ENCODE results near the gene IQGAP1. TPM values are rescaled to one million over a fixed set of nuclear protein-coding genes. Genes with fewer than 3 reads are reported as not detected.
A peak's percentile ranks its signal among the peaks of the same experiment; 100 is the strongest.

The IQGAP1 gene
- total RNA-seq, 4 donors from 2014 or later = 181 to 285 (median 193) TPM

GRCh38 chr15:90489514-90489913, 101.5 kb downstream of the IQGAP1 start:
- H3K36me3 ChIP-seq = peaks cover 42 to 100% (median 55%) of the 10 kb centered on the region in 3 donors
- H3K4me3 ChIP-seq = no peak overlapping the region
- H3K4me1 ChIP-seq = peaks cover 0 to 9% (median 4%) of the 10 kb centered on the region in 3 donors
- no peak for DNase-seq
- no peaks in the 10 kb centered on the region for H3K27me3 ChIP-seq
- 50 to 86% methylated on average over 1 of the region's 1 CpG for WGBS, 2 donors
- no peak overlapping the region for H3K27ac ChIP-seq
- TF ChIP-seq CTCF (IDR thresholded peaks at IDR 0.05) (no peak), POLR2A (IDR thresholded peaks at IDR 0.05) (no peak)
- H3K9me3 ChIP-seq = no peaks in the 10 kb centered on the region
- intact Hi-C loops (cut with DNase I) = loop anchor here (10.0 kb wide), 1 partner anchor 165 kb away; no protein-coding TSS in a partner anchor

GRCh38 chr15:90489944-90490343, 101.9 kb downstream of the IQGAP1 start:
- no peaks in the 10 kb centered on the region for H3K9me3 ChIP-seq
- no peaks in the 10 kb centered on the region for H3K27me3 ChIP-seq
- H3K4me1 ChIP-seq = peaks cover 0 to 9% (median 4%) of the 10 kb centered on the region in 3 donors
- intact Hi-C loops (cut with DNase I) = loop anchor here (10.0 kb wide), 1 partner anchor 165 kb away; no protein-coding TSS in a partner anchor
- WGBS, 2 donors = 53 to 78% methylated on average over 2 of the region's 2 CpGs
- no peak overlapping the region for H3K27ac ChIP-seq
- DNase-seq = no peak
- no peak overlapping the region for H3K4me3 ChIP-seq
- no peak for TF ChIP-seq POLR2A (IDR thresholded peaks at IDR 0.05)
- H3K36me3 ChIP-seq = peaks cover 39 to 100% (median 56%) of the 10 kb centered on the region in 3 donors

GRCh38 chr15:90493647-90494046, 105.6 kb downstream of the IQGAP1 start:
- H3K4me3 ChIP-seq = no peak overlapping the region
- intact Hi-C loops (cut with DNase I) = no loop called here
- H3K27ac ChIP-seq = no peak overlapping the region
- TF ChIP-seq CTCF (IDR thresholded peaks at IDR 0.05) (no peak), POLR2A (IDR thresholded peaks at IDR 0.05) (no peak)
- peaks cover 0 to 25% (median 4%) of the 10 kb centered on the region in 3 donors for H3K4me1 ChIP-seq
- no peaks in the 10 kb centered on the region for H3K9me3 ChIP-seq
- H3K27me3 ChIP-seq = no peaks in the 10 kb centered on the region
- peaks cover 28 to 100% (median 65%) of the 10 kb centered on the region in 3 donors for H3K36me3 ChIP-seq
- DNase-seq = no peak

- intact Hi-C loops (cut with DNase I) = no loop called here
- 65 to 71% methylated on average over 3 of the region's 3 CpGs for WGBS, 2 donors
Observed at GRCh38 chr15:90495067-90495466, 107.0 kb downstream of the IQGAP1 start.

GRCh38 chr15:90496791-90497190, 108.7 kb downstream of the IQGAP1 start:
- Histone ChIP-seq H3K4me3 (no peak overlapping the region), H3K27ac (peak overlapping the region in 1 of 4 donors; percentile 9), H3K9me3 (no peaks in the 10 kb centered on the region), H3K36me3 (peaks cover 17 to 100% (median 53%) of the 10 kb centered on the region in 3 donors), H3K4me1 (peaks cover 0 to 16% (median 0%) of the 10 kb centered on the region in 3 donors), H3K27me3 (no peaks in the 10 kb centered on the region)
- DNase-seq = no peak
- WGBS, 2 donors = 56 to 63% methylated on average over 3 of the region's 3 CpGs
- intact Hi-C loops (cut with DNase I) = no loop called here
- TF ChIP-seq CTCF (IDR thresholded peaks at IDR 0.05) (no peak), POLR2A (IDR thresholded peaks at IDR 0.05) (no peak)

More at GRCh38 chr15:90495067-90495466, 107.0 kb downstream of the IQGAP1 start:
- Histone ChIP-seq H3K4me3 (no peak overlapping the region), H3K4me1 (peaks cover 0 to 16% (median 0%) of the 10 kb centered on the region in 3 donors), H3K27me3 (no peaks in the 10 kb centered on the region), H3K9me3 (no peaks in the 10 kb centered on the region), H3K27ac (no peak overlapping the region), H3K36me3 (peaks cover 25 to 100% (median 62%) of the 10 kb centered on the region in 3 donors)
- DNase-seq = no peak
- TF ChIP-seq CTCF (IDR thresholded peaks at IDR 0.05) (no peak), POLR2A (IDR thresholded peaks at IDR 0.05) (no peak)

GRCh38 chr15:90497376-90497775, 109.3 kb downstream of the IQGAP1 start:
- TF ChIP-seq POLR2A (IDR thresholded peaks at IDR 0.05) (no peak), CTCF (IDR thresholded peaks at IDR 0.05) (no peak)
- H3K27ac ChIP-seq = no peak overlapping the region
- intact Hi-C loops (cut with DNase I) = no loop called here

More at GRCh38 chr15:90497376-90497775, 109.3 kb downstream of the IQGAP1 start:
- Histone ChIP-seq H3K27me3 (no peaks in the 10 kb centered on the region), H3K4me1 (peaks cover 0 to 16% (median 0%) of the 10 kb centered on the region in 3 donors), H3K36me3 (peaks cover 17 to 100% (median 53%) of the 10 kb centered on the region in 3 donors), H3K9me3 (no peaks in the 10 kb centered on the region), H3K4me3 (no peak overlapping the region)
- DNase-seq = no peak
- 68 to 74% methylated on average over 3 of the region's 3 CpGs for WGBS, 2 donors
